Measurements from ENCODE around the gene APAF1. TPM values are rescaled to one million over a fixed set of nuclear protein-coding genes. Genes with fewer than 3 reads are reported as not detected.

The APAF1 gene
- total and polyA plus RNA-seq, 9 of the 15 experiments (the other 6 are each of a cell fraction or from before 2014, with no cell fraction given) = 5.1 to 15.7 (median 9.9) TPM

DNA sequence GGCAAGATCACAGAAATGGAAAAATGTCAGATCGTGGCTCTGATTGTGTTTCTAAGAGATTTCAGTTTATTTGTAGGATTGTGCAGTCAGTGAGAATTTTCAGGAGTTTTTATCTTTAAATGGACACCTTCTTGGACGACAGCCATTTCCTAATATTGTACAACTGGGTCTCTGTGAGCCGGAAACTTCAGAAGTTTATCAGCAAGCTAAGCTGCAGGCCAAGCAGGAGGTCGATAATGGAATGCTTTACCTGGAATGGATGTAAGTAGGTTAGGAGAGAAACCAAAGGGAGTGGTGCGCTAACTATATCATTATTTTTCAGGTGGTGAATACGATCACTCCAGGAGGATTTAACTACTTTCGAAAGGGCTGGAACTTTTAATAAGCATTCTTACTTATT lies 26.4 kb downstream of the APAF1 start (continued):
- TF ChIP-seq ZNF512 (tag; IDR thresholded peaks at IDR 0.05) (no peak), SIN3B (IDR thresholded peaks at IDR 0.05; ENCODE audit: low read depth) (no peak), ZNF644 (tag; IDR thresholded peaks at IDR 0.05; ENCODE audit: low read depth) (no peak), MYBL2 (IDR thresholded peaks at IDR 0.05; ENCODE audit: low read depth) (no peak), MYBL2 (CRISPR knock-in tag; IDR thresholded peaks at IDR 0.05; ENCODE audit: borderline replicate concordance) (no peak), NFYB (IDR thresholded peaks at IDR 0.05; ENCODE audit: extremely low read depth, insufficient read length) (no peak), U2AF1 (optimal IDR thresholded peaks at IDR 0.05; ENCODE audit: low read depth, low read length) (no peak), ZNF124 (CRISPR knock-in tag; IDR thresholded peaks at IDR 0.05) (no peak), REST (IDR thresholded peaks at IDR 0.05; ENCODE audit: borderline replicate concordance) (no peak), REST (CRISPR knock-in tag; IDR thresholded peaks at IDR 0.05; ENCODE audit: low read depth) (no peak), MCM3 (IDR thresholded peaks at IDR 0.05) (no peak), HIVEP1 (CRISPR knock-in tag; IDR thresholded peaks at IDR 0.05) (no peak), ZNF436 (CRISPR knock-in tag; IDR thresholded peaks at IDR 0.05) (no peak), ZNF232 (CRISPR knock-in tag; IDR thresholded peaks at IDR 0.05) (no peak), MBD2 (IDR thresholded peaks at IDR 0.05; ENCODE audit: borderline replicate concordance, low read depth) (no peak)
- TF ChIP-seq, protein P1, sequence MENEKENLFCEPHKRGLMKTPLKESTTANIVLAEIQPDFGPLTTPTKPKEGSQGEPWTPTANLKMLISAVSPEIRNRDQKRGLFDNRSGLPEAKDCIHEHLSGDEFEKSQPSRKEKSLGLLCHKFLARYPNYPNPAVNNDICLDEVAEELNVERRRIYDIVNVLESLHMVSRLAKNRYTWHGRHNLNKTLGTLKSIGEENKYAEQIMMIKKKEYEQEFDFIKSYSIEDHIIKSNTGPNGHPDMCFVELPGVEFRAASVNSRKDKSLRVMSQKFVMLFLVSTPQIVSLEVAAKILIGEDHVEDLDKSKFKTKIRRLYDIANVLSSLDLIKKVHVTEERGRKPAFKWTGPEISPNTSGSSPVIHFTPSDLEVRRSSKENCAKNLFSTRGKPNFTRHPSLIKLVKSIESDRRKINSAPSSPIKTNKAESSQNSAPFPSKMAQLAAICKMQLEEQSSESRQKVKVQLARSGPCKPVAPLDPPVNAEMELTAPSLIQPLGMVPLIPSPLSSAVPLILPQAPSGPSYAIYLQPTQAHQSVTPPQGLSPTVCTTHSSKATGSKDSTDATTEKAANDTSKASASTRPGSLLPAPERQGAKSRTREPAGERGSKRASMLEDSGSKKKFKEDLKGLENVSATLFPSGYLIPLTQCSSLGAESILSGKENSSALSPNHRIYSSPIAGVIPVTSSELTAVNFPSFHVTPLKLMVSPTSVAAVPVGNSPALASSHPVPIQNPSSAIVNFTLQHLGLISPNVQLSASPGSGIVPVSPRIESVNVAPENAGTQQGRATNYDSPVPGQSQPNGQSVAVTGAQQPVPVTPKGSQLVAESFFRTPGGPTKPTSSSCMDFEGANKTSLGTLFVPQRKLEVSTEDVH (IDR thresholded peaks at IDR 0.05; ENCODE audit: low read depth, partially characterized antibody) = no peak
- TF ChIP-seq, protein P2, sequence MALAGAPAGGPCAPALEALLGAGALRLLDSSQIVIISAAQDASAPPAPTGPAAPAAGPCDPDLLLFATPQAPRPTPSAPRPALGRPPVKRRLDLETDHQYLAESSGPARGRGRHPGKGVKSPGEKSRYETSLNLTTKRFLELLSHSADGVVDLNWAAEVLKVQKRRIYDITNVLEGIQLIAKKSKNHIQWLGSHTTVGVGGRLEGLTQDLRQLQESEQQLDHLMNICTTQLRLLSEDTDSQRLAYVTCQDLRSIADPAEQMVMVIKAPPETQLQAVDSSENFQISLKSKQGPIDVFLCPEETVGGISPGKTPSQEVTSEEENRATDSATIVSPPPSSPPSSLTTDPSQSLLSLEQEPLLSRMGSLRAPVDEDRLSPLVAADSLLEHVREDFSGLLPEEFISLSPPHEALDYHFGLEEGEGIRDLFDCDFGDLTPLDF (CRISPR knock-in tag; IDR thresholded peaks at IDR 0.05) = no peak

All from K562 (cell line).